ENCODE measurements around the gene PCDHGA11. TPM values are rescaled to one million over a fixed set of nuclear protein-coding genes. Genes with fewer than 3 reads are reported as not detected.

The PCDHGA11 gene
- polyA plus RNA-seq, 1 experiment, result 7.7 TPM

Other genes with a start within 250 kb of the PCDHGA11 start
- gene PCDHB7, start 248.4 kb upstream of the PCDHGA11 start, polyA plus RNA-seq (2011; rRNA removed), result 0.61 and 0.62 TPM in 2 replicates
- gene PCDHB8, start 243.3 kb upstream of the PCDHGA11 start, polyA plus RNA-seq (2011; rRNA removed), result 0.20 and 0.25 TPM in 2 replicates
- 0.45 and 0.66 TPM in 2 replicates for gene PCDHB16, start 238.7 kb upstream of the PCDHGA11 start, polyA plus RNA-seq (2011; rRNA removed)
- gene PCDHB9, start 233.9 kb upstream of the PCDHGA11 start, polyA plus RNA-seq (2011; rRNA removed), result 0.22 and 0.45 TPM in 2 replicates
- 0.45 and 0.74 TPM in 2 replicates for gene PCDHB10, start 228.7 kb upstream of the PCDHGA11 start, polyA plus RNA-seq (2011; rRNA removed)
- gene PCDHB11, start 221.4 kb upstream of the PCDHGA11 start, polyA plus RNA-seq (2011; rRNA removed), result 0.16 and 0.25 TPM in 2 replicates
- 0.32 and 0.40 TPM in 2 replicates for gene PCDHB12, start 212.3 kb upstream of the PCDHGA11 start, polyA plus RNA-seq (2011; rRNA removed)
- gene PCDHB13, start 207.1 kb upstream of the PCDHGA11 start, polyA plus RNA-seq (2011; rRNA removed), result 0.60 and 0.73 TPM in 2 replicates
- 0.98 and 1.1 TPM in 2 replicates for gene PCDHB14, start 197.7 kb upstream of the PCDHGA11 start, polyA plus RNA-seq (2011; rRNA removed)
- gene PCDHB15, start 175.7 kb upstream of the PCDHGA11 start, polyA plus RNA-seq (2011; rRNA removed), result 0.88 and 0.93 TPM in 2 replicates
- not detected in 2 replicates for gene SLC25A2, start 117.0 kb upstream of the PCDHGA11 start, polyA plus RNA-seq (2011; rRNA removed)
- 60.3 and 71.0 TPM in 2 replicates for gene TAF7, start 100.3 kb upstream of the PCDHGA11 start, polyA plus RNA-seq (2011; rRNA removed)
- 1.9 and 2.2 TPM in 2 replicates for gene PCDHGA1, start 90.5 kb upstream of the PCDHGA11 start, polyA plus RNA-seq (2011; rRNA removed)
- gene PCDHGA2, start 82.3 kb upstream of the PCDHGA11 start, polyA plus RNA-seq (2011; rRNA removed), result 6.1 and 6.3 TPM in 2 replicates
- 0.92 and 1.2 TPM in 2 replicates for gene PCDHGA3, start 77.2 kb upstream of the PCDHGA11 start, polyA plus RNA-seq (2011; rRNA removed)
- gene PCDHGB1, start 71.0 kb upstream of the PCDHGA11 start, polyA plus RNA-seq (2011; rRNA removed), result 3.2 TPM in 2 replicates
- 6.3 and 7.6 TPM in 2 replicates for gene PCDHGA4, start 66.0 kb upstream of the PCDHGA11 start, polyA plus RNA-seq (2011; rRNA removed)
- 4.6 and 4.8 TPM in 2 replicates for gene PCDHGB2, start 61.1 kb upstream of the PCDHGA11 start, polyA plus RNA-seq (2011; rRNA removed)
- gene PCDHGA5, start 56.9 kb upstream of the PCDHGA11 start, polyA plus RNA-seq (2011; rRNA removed), result 1.4 and 1.8 TPM in 2 replicates
- gene PCDHGB3, start 50.8 kb upstream of the PCDHGA11 start, polyA plus RNA-seq (2011; rRNA removed), result 3.6 and 4.3 TPM in 2 replicates
- 4.7 and 4.8 TPM in 2 replicates for gene PCDHGA6, start 47.2 kb upstream of the PCDHGA11 start, polyA plus RNA-seq (2011; rRNA removed)
- 2.7 TPM in 2 replicates for gene PCDHGA7, start 38.3 kb upstream of the PCDHGA11 start, polyA plus RNA-seq (2011; rRNA removed)
- gene PCDHGB4, start 33.4 kb upstream of the PCDHGA11 start, polyA plus RNA-seq (2011; rRNA removed), result 10.3 and 10.9 TPM in 2 replicates
- 0.93 and 1.1 TPM in 2 replicates for gene PCDHGA8, start 28.4 kb upstream of the PCDHGA11 start, polyA plus RNA-seq (2011; rRNA removed)
- gene PCDHGB5, start 23.1 kb upstream of the PCDHGA11 start, polyA plus RNA-seq (2011; rRNA removed), result 12.5 TPM in 2 replicates
- gene PCDHGA9, start 18.3 kb upstream of the PCDHGA11 start, polyA plus RNA-seq (2011; rRNA removed), result 6.4 and 8.0 TPM in 2 replicates
- 3.3 and 3.8 TPM in 2 replicates for gene PCDHGB6, start 13.0 kb upstream of the PCDHGA11 start, polyA plus RNA-seq (2011; rRNA removed)
- gene PCDHGA10, start 8.1 kb upstream of the PCDHGA11 start, polyA plus RNA-seq (2011; rRNA removed), result 9.2 and 11.7 TPM in 2 replicates
- 16.2 and 17.0 TPM in 2 replicates for gene PCDHGB7, start 3.4 kb upstream of the PCDHGA11 start, polyA plus RNA-seq (2011; rRNA removed)
- 3.4 and 4.3 TPM in 2 replicates for gene PCDHGA12, start 9.5 kb downstream of the PCDHGA11 start, polyA plus RNA-seq (2011; rRNA removed)
- gene PCDHGC3, start 54.9 kb downstream of the PCDHGA11 start, polyA plus RNA-seq (2011; rRNA removed), result 47.4 and 61.1 TPM in 2 replicates
- 0.46 and 0.83 TPM in 2 replicates for gene PCDHGC4, start 64.0 kb downstream of the PCDHGA11 start, polyA plus RNA-seq (2011; rRNA removed)
- 2.4 and 2.5 TPM in 2 replicates for gene PCDHGC5, start 68.0 kb downstream of the PCDHGA11 start, polyA plus RNA-seq (2011; rRNA removed)
- 27.1 and 34.7 TPM in 2 replicates for gene DIAPH1, start 197.9 kb downstream of the PCDHGA11 start, polyA plus RNA-seq (2011; rRNA removed)
- 78.3 and 82.2 TPM in 2 replicates for gene HDAC3, start 215.8 kb downstream of the PCDHGA11 start, polyA plus RNA-seq (2011; rRNA removed)
- 3.0 and 3.1 TPM in 2 replicates for gene RELL2, start 215.9 kb downstream of the PCDHGA11 start, polyA plus RNA-seq (2011; rRNA removed)
- gene FCHSD1, start 230.4 kb downstream of the PCDHGA11 start, polyA plus RNA-seq (2011; rRNA removed), result 28.1 and 30.2 TPM in 2 replicates